ENCODE measurements around the gene CYP8B1.

CYP8B1 gene, protein sequence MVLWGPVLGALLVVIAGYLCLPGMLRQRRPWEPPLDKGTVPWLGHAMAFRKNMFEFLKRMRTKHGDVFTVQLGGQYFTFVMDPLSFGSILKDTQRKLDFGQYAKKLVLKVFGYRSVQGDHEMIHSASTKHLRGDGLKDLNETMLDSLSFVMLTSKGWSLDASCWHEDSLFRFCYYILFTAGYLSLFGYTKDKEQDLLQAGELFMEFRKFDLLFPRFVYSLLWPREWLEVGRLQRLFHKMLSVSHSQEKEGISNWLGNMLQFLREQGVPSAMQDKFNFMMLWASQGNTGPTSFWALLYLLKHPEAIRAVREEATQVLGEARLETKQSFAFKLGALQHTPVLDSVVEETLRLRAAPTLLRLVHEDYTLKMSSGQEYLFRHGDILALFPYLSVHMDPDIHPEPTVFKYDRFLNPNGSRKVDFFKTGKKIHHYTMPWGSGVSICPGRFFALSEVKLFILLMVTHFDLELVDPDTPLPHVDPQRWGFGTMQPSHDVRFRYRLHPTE

DNA sequence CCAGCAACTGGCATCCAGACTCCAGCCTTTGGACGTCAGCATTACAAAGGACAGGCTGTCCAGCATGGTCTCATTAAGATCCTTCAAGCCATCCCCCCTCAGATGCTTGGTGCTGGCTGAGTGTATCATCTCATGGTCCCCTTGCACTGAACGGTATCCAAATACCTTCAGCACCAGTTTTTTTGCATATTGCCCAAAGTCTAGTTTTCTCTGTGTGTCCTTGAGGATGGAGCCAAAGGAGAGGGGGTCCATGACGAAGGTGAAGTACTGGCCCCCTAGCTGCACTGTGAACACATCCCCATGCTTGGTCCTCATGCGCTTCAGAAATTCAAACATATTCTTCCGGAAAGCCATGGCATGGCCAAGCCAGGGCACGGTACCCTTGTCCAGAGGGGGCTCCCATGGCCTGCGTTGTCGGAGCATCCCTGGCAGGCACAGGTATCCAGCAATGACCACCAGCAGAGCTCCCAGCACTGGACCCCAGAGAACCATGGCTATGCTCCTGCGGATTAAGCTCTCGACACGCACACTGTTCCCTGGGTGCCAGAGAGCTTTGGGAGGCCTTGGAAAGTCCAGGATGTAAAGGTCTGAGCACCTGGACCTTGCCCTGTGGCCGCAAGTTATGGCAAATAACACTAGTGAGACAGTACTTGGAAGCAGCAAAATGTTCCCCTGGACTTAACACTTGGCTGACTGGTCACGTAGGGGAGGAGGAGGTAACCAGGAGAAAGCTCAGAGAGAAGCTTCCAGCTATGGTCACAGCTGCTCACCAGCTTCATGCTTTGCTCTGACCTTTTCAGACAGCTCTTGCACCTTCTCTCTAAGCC is at the start of gene CYP8B1:
Gene CYP8B1, minus strand, starts transcription at position 555 of the 827 bp plus-strand sequence. Its CDS starts 63 bp downstream, at position 492.
- no peak for DNase-seq (ENCODE audit: low read depth)

DNA sequence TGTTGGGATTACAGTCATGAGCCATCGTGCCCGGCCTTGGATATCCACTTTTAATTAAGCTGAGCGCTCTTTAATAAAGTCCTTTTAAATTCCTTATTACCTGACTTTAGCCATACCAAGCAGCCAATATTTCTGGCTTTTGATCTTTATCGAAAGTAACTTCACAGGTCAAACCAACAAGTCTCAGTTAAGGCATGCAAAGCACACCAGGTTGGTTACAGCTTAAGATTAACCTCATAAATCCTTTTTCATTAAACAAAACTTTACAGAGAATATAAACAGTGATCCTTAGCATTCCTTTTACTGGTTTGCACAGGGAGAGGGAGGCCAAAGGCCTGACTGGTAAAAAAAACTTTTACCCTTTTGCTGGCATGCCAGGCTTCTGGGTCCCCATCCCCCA is 47.9 kb upstream of the CYP8B1 start:
- no peak for DNase-seq (ENCODE audit: low read depth)

DNA sequence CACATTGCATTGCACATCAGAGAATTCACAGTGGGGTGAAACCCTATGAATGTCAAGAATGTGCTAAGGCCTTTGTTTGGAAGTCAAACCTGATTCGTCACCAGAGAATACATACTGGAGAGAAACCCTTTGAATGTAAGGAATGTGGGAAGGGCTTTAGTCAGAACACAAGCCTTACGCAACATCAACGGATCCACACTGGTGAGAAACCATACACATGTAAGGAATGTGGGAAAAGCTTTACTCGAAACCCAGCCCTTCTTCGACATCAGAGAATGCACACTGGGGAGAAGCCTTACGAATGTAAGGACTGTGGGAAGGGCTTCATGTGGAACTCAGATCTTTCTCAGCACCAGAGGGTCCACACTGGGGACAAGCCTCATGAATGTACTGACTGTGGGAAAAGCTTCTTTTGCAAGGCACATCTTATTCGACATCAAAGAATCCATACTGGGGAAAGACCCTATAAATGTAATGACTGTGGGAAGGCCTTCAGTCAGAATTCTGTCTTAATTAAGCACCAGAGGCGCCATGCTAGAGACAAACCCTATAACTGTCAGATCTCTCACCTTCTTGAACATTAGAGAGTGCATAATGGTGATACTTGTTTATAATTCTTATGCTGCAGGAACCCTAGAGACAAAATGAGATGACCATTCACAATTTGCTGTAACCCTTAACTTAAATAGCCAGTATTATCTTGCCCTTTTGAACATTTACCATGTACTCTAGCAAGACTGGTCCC is 39.3 kb upstream of the CYP8B1 start:
- no peak for DNase-seq (ENCODE audit: low read depth)

DNA sequence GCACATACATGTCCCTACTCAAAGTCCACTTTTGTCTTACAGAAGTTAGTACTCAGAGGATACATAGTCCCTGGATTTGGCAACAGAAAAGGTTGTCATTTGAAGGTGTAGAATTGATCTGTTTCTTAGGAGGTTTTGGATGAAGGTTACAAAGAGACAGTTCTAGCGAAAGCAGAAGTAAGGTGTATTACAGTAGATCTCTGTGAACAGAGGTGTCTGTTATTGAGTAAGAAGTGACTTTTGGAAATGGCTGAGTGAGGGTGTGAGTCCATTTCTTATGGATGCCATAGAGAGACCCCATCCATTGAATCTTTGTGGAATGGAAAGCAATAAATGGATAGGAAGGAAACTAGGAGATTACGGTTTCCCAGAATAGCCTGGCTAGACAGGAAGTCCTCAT is 35.9 kb upstream of the CYP8B1 start:
- no peak for DNase-seq (ENCODE audit: low read depth)

DNA sequence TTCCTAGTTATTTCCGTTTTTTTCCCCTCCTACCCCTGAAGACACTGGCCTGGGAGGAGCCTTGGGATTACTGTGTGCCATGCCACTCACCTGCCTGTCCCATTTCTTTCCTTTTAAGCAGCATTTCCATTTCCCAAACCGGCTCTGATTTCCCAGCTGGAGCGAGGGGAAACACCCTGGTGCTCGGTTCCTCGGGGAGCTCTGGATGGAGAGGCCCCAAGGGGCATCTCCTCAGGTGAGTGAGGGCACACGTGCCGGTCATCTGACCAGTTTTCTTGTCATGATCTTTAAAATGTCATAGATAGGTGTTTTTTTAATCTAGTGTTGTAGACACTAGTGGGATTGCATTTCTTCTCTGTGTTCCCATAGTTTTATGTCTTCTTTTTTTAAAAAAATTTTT is 33.0 kb upstream of the CYP8B1 start:
- DNase-seq (ENCODE audit: low read depth), result no peak

DNA sequence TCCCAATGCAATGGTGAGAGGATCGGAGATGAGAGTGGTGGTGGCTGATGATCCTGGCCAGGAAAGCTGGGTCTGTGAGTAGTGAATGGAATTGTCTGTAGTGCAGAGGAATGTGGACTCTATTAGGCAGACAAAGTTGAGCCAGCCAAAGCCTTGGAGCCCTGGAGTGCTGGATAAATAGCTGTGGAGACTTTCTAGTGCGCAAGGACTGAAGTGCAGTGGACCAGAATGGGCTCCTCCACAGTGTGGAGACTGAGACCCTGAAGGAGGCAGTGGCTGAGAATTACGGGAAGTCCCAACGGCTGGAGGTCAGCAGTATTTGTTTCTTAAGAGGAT is 31.1 kb upstream of the CYP8B1 start:
- no peak for DNase-seq (ENCODE audit: low read depth)

DNA sequence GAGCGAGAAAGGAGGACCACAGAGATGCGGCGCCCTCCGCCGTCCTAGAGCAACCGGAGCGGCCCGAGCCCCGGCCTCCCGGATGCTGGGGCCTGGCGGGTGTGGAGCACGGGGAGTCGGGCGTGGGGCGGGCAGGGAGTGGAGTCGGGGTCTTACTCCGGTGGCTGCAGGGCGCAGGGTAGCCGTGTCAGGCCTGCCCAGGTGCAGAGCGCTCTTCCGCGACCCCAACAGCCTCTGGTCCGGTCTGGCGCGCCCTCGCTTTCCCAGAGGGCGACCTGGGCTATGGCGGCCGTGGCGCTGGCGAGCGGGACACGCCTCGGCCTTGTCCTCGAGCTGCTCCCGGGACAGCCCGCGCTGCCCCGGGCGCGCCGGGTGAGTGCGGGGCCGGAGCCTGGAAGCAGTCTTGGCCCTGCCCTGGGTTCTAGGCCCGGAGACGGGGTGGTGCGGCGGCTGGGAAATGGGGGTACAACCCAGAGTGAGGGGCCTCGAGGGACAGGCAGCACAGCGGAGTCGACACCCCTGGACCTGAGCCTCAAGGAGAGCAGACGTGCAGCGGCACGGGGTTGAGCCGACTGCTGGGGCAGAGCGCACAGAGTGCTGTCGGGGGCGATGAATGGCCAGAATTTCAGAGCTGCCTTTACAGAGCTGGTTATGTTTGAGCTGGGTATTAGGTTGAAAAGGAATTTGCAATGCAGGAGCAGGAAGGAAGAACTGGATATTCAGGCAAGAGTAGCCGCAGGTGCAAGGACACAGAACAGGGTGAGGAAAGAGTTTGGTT is 30.6 kb upstream of the CYP8B1 start, which contains the start of gene ZNF662:
Gene ZNF662, plus strand, starts transcription at position 73 of the 778 bp plus-strand sequence. CDS start 1,973 bp downstream, outside the sequence.
- no peak for DNase-seq (ENCODE audit: low read depth)

DNA sequence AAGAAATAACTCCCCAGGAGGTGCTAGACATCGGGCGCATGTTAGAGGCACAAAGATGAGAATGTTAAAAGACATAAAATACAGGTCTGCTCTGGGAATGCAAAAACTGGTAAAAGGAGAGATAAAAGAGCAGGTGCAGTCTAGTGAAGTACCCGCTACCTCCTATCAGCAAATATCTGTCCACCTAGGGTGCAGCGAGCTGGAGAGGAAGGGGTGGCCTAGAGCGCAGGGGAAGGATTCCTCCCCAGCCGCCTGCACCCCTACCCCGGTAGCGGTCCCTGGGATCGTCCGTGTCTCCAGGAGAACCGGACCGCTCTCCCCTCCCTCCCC is 30.0 kb upstream of the CYP8B1 start:
- no peak for DNase-seq (ENCODE audit: low read depth)

DNA sequence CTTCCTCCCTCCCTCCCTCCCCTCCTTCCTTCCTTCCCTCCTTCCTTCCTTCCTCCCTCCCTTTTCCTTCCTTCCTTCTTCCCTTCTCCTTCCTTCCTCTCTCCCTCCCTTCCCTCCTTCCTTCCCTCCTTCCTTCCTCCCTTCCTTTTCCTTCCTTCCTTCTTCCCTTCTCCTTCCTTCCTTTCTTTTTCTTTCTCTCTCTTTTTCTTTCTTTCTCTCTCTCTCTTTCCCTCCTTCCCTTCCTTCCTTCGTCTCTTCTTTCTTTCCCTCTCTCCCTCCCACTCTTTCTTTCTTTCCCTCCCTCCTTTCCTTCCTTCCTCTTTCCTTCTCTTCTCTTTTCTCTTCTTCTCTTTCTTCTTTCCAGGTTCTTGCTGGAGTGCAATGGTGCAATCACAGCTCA is 28.4 kb upstream of the CYP8B1 start:
- no peak for DNase-seq (ENCODE audit: low read depth)

DNA sequence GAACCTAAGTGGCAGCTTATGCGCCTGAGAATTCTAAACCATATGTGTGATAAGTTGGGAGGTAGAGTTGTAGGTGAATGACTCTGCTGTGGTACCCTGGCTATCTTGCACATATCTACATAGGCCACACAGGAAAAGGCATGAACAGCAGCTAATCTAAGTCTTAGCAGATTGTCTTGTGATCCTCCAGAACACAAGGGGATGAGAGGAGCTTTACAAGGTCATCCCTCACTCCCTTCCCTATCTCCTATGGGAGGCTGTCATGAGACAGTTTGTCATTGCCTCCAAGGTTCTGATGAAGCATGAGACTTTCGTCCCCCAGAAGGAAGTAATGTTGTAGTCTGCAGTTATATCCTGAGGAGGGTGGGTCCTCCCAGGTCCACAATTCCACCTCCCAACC is 26.6 kb upstream of the CYP8B1 start:
- DNase-seq (ENCODE audit: low read depth), result no peak

DNA sequence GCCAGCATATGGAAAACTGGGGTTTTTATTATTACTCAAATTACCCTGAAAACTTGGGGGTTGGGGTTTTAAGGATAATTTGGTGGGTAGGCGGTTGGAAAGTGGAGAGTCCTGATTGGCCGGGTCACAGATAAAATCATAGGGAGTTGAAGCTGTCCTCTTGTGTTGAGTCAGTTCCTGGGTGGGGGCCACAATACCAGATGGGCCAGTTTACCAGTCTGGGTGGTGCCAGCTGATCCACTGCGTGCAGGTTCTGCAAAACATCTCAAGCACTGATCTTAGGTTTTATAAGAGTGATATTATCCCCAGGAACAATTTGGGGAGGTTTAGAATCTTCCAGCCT is 25.4 kb upstream of the CYP8B1 start:
- no peak for DNase-seq (ENCODE audit: low read depth)

DNA sequence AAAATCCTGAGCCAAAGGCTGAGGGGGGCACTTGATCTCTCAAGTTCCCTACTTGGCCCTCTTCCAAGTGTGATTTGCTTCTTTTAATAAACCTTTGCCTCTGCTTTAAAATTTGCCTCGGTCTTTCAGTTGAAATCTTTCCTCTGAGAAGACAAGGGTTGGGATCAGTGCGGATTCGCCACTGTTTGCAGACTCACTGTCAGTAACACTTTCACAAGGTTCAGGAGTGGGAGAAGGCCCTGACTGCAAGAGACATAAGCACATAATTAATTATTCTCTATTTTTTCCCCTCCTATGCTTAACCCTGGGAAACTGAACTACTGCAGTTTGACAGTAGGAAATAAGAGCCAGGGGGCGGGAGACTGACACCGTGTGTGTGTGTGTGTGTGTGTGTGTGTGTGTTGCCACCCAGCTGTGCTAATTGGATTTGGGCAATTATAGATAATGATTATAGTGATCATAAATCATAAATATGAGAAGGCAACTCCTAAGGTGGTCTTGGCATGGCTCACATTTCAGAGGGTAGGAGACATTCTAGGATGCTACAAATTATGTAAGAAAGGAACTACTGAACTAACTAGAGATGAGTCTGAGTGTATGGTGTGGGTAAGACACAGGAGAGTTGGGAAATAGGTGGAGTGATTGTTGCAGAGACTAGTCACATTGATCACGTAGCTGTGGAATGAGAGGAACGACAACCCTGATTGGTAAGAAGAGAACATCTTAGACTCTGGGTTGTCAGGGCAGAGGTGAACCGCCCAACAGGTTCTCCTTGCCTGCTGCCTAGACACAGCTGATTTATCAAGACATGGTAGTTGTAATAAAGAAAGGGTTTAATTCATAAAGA is 24.8 kb upstream of the CYP8B1 start:
- no peak for DNase-seq (ENCODE audit: low read depth)

DNA sequence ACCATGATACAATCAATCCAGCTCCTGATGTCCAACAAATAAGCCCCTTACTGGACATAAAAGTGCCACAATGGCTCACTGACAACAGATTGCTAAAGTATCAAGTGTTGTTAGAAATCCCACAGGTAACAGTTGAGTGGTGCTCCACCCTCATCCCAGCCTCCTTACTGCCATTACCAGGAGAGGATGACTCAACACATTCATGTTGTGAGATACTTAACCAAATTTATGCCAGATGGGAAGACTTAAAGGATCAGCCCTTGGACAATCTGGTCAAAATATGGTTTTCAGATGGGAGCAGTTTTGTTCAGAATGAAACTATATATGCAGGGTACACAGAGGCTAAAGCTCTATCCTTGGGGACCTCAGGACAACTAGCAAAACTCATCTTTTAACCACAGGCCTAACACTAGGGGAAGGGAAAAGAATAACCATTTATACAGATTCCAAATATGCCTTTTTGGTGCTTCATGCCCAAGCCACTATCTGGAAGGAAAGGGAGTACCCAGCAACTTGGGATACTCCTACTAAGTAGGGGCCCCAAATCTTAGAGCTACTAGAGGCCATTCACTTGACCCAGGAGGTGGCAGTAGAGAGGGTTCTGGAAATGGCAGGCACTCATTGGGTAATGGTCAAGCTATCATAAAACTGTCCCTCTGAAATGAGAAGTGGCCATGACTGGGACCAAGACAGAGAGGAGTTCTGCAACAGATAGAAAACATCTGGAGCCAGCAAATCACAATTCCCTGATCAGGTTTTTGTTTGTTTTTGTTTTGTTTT is 23.4 kb upstream of the CYP8B1 start:
- no peak for DNase-seq (ENCODE audit: low read depth)

DNA sequence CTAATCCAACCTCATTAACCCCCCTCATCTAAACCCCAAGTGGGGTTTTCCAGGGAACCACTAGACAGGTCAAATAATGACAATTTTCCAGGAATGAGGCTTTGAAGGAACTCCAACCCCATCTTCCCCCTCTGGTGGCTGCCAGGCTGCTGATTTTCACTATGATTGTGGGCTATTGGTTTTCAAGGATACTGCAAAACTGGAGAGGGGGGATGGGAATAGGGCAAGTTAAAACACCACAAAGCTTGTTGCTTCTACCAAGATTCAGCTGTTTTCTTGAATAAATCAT is 19.8 kb upstream of the CYP8B1 start:
- no peak for DNase-seq (ENCODE audit: low read depth)

DNA sequence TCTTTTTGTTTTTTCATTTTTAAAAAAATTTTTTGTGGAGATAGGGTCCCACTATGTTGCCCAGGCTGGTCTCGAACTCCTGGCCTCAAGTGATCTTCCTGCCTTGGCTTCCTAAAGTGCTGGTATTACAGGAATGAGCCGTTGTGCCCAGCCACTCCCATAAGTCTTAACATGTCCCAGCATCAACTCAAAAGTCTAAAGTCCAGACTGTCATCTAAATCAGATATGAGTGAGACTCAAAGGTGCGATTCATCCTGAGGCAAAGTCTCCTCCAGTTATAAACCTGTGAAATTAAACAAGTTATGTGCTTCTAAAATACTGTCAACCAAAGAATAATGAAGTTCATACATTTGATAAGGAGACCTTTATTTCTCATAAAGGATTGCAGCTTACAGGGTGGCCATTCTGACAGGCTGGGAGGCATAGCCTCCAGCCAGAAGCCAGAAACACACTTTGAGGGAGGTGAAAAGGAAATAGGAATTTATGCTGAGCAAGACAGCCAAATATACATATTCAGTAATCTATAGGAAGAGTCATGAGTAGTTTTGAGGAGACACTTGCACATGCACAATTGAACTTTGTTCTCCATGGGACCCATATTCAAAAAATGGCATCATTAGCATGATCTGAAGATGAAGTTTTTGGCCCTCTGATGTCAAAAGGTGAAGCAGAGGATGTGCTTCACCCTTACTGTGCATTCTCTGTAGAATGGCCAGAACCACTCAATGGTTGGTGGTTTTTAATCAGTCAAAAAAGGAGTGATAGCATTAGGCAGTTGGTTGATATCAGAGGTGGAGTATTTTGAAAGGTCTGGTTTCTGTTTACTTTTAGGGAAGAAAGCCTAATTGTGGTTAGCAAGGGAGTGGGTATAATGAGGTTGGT is 19.3 kb upstream of the CYP8B1 start:
- DNase-seq (ENCODE audit: low read depth), result no peak

DNA sequence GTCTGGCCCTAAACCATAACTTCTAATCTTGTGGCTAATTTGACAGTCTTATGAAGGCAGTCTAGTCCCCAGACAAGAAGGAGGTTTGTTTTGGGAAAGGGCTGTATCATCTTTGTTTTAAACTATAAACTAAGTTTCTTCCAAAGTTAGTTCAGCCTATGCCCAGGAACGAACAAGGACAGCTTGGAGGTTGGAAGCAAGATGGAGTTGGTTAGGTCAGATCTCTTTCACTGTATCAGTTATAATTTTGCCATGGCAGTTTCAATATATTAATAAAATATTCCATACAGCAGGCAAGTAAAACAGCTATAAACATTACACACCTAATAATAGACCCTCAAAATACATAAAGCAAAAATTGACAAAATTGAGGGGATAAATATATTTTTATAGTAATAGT is 17.1 kb upstream of the CYP8B1 start:
- no peak for DNase-seq (ENCODE audit: low read depth)

DNA sequence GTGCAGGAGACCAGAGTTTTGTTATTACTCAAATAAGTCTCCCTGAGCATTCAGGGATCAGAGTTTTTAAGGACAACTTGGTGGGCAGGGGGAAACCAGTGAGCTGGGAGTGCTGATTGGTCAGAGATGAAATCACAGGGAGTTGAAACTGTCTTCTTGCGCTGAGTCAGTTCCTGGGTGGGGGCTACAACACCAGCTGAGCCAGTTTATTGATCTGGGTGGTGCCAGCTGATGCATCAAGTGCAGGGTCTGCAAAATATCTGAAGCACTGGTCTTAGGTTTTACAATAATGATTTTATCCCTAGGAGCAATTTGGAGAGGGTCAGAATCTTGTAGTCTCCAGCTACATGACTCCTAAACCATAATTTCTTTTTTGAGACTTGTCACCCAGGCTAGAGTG is 16.5 kb upstream of the CYP8B1 start:
- no peak for DNase-seq (ENCODE audit: low read depth)

DNA sequence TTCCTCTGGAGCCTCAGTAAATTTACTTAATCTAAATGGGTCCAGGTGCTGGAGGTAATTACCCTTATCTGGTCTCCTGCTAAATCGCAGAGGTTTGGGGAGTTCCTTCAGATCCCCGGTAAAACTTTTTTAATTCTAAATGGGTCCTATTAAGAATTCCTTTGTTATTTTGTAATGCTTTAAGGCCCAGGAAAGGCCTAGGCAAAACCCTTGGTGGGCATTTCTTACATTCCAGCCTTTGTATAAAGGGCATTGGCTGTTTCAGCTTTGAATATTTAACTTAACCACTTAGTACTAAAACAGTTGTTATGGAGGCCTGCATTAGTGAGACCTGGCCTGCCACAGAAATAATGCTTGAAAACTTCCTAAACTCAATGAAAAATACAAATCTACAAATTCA is 15.4 kb upstream of the CYP8B1 start:
- DNase-seq (ENCODE audit: low read depth), result no peak

DNA sequence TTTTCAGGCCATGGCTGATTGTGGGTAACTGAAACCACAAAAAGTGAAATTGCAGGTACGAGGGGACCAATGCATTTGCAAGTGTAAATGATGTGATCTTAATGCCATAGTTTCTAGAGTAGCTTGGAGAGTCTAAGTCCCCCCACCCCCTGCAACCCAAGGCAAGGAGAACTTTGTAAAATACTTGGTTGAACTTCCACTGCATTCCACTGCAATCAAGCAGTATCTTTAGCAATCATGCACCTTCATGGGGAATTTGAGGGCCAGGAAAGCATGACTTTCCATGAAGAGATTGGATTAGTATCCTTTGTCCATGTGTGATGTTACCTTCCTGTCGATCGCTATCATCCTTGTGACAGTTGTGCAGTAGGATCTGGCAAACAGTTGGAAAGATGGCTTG is 11.4 kb upstream of the CYP8B1 start:
- DNase-seq (ENCODE audit: low read depth), result no peak

All from T-helper 22 cell (primary cell).